Activated B cell treated with CpG ODN at 0.5 μM for 24 hours (primary cell): Measurements from ENCODE around the gene PRKACA. TPM values are rescaled to one million over a fixed set of nuclear protein-coding genes. Genes with fewer than 3 reads are reported as not detected.

Source experiments
- ATAC-seq: fragments of 200-7000 bp; cut with Tn5 transposase; one replicate; pipeline ENCODE4 v1.10.0; 2021; ENCODE audit warnings: low read depth, mild to moderate bottlenecking, moderate library complexity
- CTCF ChIA-PET: fragments of 350-600 bp; sonication (Branson Sonifier 250); formaldehyde crosslinking; loops from one replicate; lab custom pipeline; 2021; ENCODE audit warnings: antibody characterized with exemption; lab: Charles Lee
- POLR2A ChIA-PET: fragments of 350-600 bp; sonication (Branson Sonifier 250); formaldehyde crosslinking; loops from one replicate; lab custom pipeline; 2021; ENCODE audit warnings: antibody characterized with exemption; lab: Charles Lee
- DNase-seq: peaks from one replicate; pipeline ENCODE4 v3.0.0; 2022
- H3K27ac Mint-ChIP-seq: one replicate; pipeline ENCODE4 v1.8.0; 2020; ENCODE audit warnings: mixed read lengths
- H3K27me3 Mint-ChIP-seq: one replicate; pipeline ENCODE4 v1.8.0; 2021; ENCODE audit warnings: mixed read lengths
- H3K36me3 Mint-ChIP-seq: one replicate; pipeline ENCODE4 v1.8.0; 2021; ENCODE audit warnings: low read depth, mixed read lengths
- H3K4me1 Mint-ChIP-seq: one replicate; pipeline ENCODE4 v1.8.0; 2021; ENCODE audit warnings: mixed read lengths
- H3K4me3 Mint-ChIP-seq: one replicate; pipeline ENCODE4 v1.8.0; 2020; ENCODE audit warnings: mild to moderate bottlenecking, mixed read lengths
- H3K9me3 Mint-ChIP-seq: one replicate; pipeline ENCODE4 v1.8.0; 2020; ENCODE audit warnings: mixed read lengths
- CTCF ChIP-seq: fragments of 200-600 bp; IDR thresholded peaks from one replicate; pipeline ENCODE4 v1.8.0; 2022; ENCODE audit warnings: antibody characterized with exemption, mild to moderate bottlenecking
- intact Hi-C: fragments of 100-400 bp; cut with micrococcal nuclease; formaldehyde crosslinking; loops from one replicate; pipeline ENCODE4 v1.15.1; 2024
- total RNA-seq: library from RNA; stranded (reverse); gene quantifications from 2 replicates; pipeline ENCODE4 v1.2.3, GENCODE V29; 2022

Gene PRKACA
- total RNA-seq, 1 donor from 2014 or later, result 43.7 TPM

GRCh38 chr19:14103310-14103709 is 14.3 kb downstream of the PRKACA start:
- intact Hi-C loops, result no loop called here
- H3K27me3 Mint-ChIP-seq, result no peaks in the 10 kb centered on the region
- no peaks in the 10 kb centered on the region for H3K9me3 Mint-ChIP-seq
- no peaks in the 10 kb centered on the region for H3K4me1 Mint-ChIP-seq
- ATAC-seq, result no peak
- no peak overlapping the region for H3K4me3 Mint-ChIP-seq
- ChIA-PET CTCF (interaction anchor here (0.6 kb wide), 1 partner anchor 37 kb away, joined by 3 read pairs; no protein-coding TSS in a partner anchor), POLR2A (no interaction called here)
- no peak for TF ChIP-seq CTCF
- peaks cover 50% of the 10 kb centered on the region for H3K36me3 Mint-ChIP-seq
- no peak for DNase-seq
- no peak overlapping the region for H3K27ac Mint-ChIP-seq

GRCh38 chr19:14102756-14103155 is 14.8 kb downstream of the PRKACA start:
- Mint-ChIP-seq H3K27ac (no peak overlapping the region), H3K9me3 (no peaks in the 10 kb centered on the region), H3K4me3 (no peak overlapping the region), H3K27me3 (no peaks in the 10 kb centered on the region), H3K36me3 (peaks cover 50% of the 10 kb centered on the region), H3K4me1 (no peaks in the 10 kb centered on the region)
- ChIA-PET CTCF (no interaction called here), POLR2A (no interaction called here)
- no peak for DNase-seq
- no peak for ATAC-seq
- intact Hi-C loops, result no loop called here
- no peak for TF ChIP-seq CTCF

GRCh38 chr19:14102102-14102696 is 15.4 kb downstream of the PRKACA start:
- Mint-ChIP-seq H3K4me3 (no peak overlapping the region), H3K27ac (no peak overlapping the region), H3K27me3 (no peaks in the 10 kb centered on the region), H3K9me3 (no peaks in the 10 kb centered on the region), H3K36me3 (peaks cover 48% of the 10 kb centered on the region), H3K4me1 (no peaks in the 10 kb centered on the region)
- no peak for TF ChIP-seq CTCF
- DNase-seq (no peak), ATAC-seq (no peak)
- intact Hi-C loops, result no loop called here
- POLR2A ChIA-PET, result no interaction called here
- CTCF ChIA-PET, result no interaction called here

- H3K9me3 Mint-ChIP-seq, result no peaks in the 10 kb centered on the region
- TF ChIP-seq CTCF, result no peak
- CTCF ChIA-PET, result no interaction called here
These were observed 16.5 kb downstream of the PRKACA start for GRCh38 chr19:14101003-14101545.

GRCh38 chr19:14097532-14098151 is 19.9 kb downstream of the PRKACA start:
- ATAC-seq (no peak), DNase-seq (no peak)
- Mint-ChIP-seq H3K4me1 (peaks cover 4% of the 10 kb centered on the region), H3K4me3 (no peak overlapping the region), H3K36me3 (peaks cover 28% of the 10 kb centered on the region), H3K27ac (no peak overlapping the region), H3K27me3 (no peaks in the 10 kb centered on the region), H3K9me3 (peaks cover 3% of the 10 kb centered on the region)
- no peak for TF ChIP-seq CTCF
- ChIA-PET CTCF (no interaction called here), POLR2A (no interaction called here)
- intact Hi-C loops, result no loop called here

More at GRCh38 chr19:14101003-14101545, 16.5 kb downstream of the PRKACA start:
- H3K27me3 Mint-ChIP-seq, result no peaks in the 10 kb centered on the region
- H3K27ac Mint-ChIP-seq, result no peak overlapping the region
- intact Hi-C loops, result no loop called here
- POLR2A ChIA-PET, result no interaction called here
- DNase-seq, result no peak
- no peaks in the 10 kb centered on the region for H3K4me1 Mint-ChIP-seq
- H3K36me3 Mint-ChIP-seq, result peaks cover 46% of the 10 kb centered on the region
- no peak overlapping the region for H3K4me3 Mint-ChIP-seq
- no peak for ATAC-seq
